HG03175 (cell line): ENCODE measurements around the gene ITM2C.

ENCODE experiments used
- ATAC-seq: cut with Tn5 transposase; IDR thresholded peaks from one replicate; pipeline ENCODE4 v1.9.1; 2021; ENCODE audit warnings: mild to moderate bottlenecking, moderate library complexity; ENCODE audit not compliant: unreplicated experiment

Gene ITM2C

GRCh38 chr2:230850358-230850658 lies 14.4 kb upstream of the ITM2C start:
- no peak for ATAC-seq

- no peak for ATAC-seq
These were observed 12.6 kb upstream of the ITM2C start for GRCh38 chr2:230852113-230852512.

GRCh38 chr2:230861552-230862255 lies 3.0 kb upstream of the ITM2C start:
- no peak for ATAC-seq

GRCh38 chr2:230862292-230862691 lies 2.5 kb upstream of the ITM2C start:
- no peak for ATAC-seq

GRCh38 chr2:230863031-230863430 lies 1.7 kb upstream of the ITM2C start:
- ATAC-seq, result no peak

- ATAC-seq, result no peak
These were observed 1.2 kb upstream of the ITM2C start for GRCh38 chr2:230863442-230864121.

- ATAC-seq, result no peak
These were observed 579 bp upstream of the ITM2C start for GRCh38 chr2:230864122-230864604.

GRCh38 chr2:230865307-230865765 lies 594 bp downstream of the ITM2C start:
- no peak for ATAC-seq

GRCh38 chr2:230865766-230866755 lies 1.3 kb downstream of the ITM2C start:
- no peak for ATAC-seq

GRCh38 chr2:230866756-230867523 lies 2.2 kb downstream of the ITM2C start:
- ATAC-seq, result no peak

- ATAC-seq, result no peak
These were observed 3.6 kb downstream of the ITM2C start for GRCh38 chr2:230868161-230868946.

- ATAC-seq, result no peak
These were observed 4.5 kb downstream of the ITM2C start for GRCh38 chr2:230868947-230869913.

GRCh38 chr2:230869914-230870543 lies 5.3 kb downstream of the ITM2C start:
- ATAC-seq, result no peak

- no peak for ATAC-seq
These were observed 6.0 kb downstream of the ITM2C start for GRCh38 chr2:230870544-230871360.

- no peak for ATAC-seq
These were observed 6.8 kb downstream of the ITM2C start for GRCh38 chr2:230871361-230872150.

GRCh38 chr2:230872151-230872967 lies 7.6 kb downstream of the ITM2C start:
- ATAC-seq, result no peak
